DOHH2 (cell line): Measurements from ENCODE around the gene TMEM187.

Source experiments
- CTCF ChIP-seq: fragments of 200-600 bp; sonication (generic); IDR thresholded peaks from one replicate; pipeline ENCODE4 v1.5.1; 2014; ENCODE audit warnings: antibody characterized with exemption, mild to moderate bottlenecking, low read depth, low read length; ENCODE audit not compliant: poor library complexity, severe bottlenecking
- EZH2phosphoT487 ChIP-seq: fragments of 200-600 bp; sonication (generic); IDR thresholded peaks from 2 replicates; pipeline ENCODE4 v1.6.1; 2017; ENCODE audit warnings: borderline replicate concordance, mild to moderate bottlenecking, antibody characterized with exemption, low read length, moderate library complexity, mixed read lengths

GRCh38 chrX:154000051-154000450 is 27.5 kb downstream of the TMEM187 start:
- TF ChIP-seq CTCF = no peak
- TF ChIP-seq EZH2phosphoT487 = no peak
